ENCODE data around the gene CREG2.

CREG2 gene

GRCh38 chr2:101387151-101387834, at the start of gene CREG2:
TSS of gene CREG2 (minus strand) at chr2:101387503. CDS start at chr2:101387457, 46 bp downstream.
- in situ Hi-C loops (cut with HindIII; ENCODE audit: low pct_ligation_motif_present, low pct_unique_long_range_greater_than_20kb, low sequenced_read_pairs): no loop called here
- peak; percentile 74 for DNase-seq

DNA sequence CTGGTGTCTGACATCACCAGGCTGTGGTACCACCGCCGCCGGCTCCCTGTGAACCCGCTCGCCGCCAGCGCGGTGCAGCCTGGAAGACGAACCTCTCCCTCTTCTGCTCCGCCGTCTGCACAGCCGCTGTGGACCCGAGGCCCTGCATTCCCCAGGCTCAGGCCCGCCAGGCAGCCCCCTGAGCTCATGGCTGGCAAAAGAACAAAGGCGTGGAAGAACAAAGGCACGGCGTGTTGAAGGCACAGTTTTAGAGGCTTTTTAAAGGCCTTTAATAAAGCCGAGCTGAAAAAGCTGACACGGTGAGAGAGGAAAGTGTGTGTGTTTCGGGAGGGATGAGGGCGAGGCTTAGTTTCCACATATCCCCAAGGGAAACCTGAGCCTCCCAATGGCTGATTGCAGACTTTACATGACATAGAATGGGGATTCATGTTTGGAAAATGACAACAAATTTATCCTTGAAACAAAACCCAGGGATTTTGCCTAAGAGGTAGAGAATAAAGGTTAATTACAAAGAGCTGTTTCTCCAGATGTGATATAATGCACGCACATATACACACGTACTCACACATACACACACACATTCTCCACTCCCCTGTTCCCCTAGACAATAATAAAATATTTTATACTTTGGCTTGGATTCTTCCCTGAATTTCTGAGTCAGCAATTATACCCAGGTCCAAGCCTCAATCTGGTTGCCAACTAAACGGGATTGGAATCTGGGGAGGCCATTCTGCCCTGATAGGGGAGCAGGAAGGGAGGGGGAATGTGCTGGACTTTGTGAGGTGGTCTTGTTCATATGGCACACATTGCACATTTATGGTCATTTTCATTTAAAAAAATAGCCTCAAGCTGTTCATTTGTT, 47.9 kb upstream of the CREG2 start:
- in situ Hi-C loops (cut with HindIII; ENCODE audit: low pct_ligation_motif_present, low pct_unique_long_range_greater_than_20kb, low sequenced_read_pairs): no loop called here
- no peak for DNase-seq

DNA sequence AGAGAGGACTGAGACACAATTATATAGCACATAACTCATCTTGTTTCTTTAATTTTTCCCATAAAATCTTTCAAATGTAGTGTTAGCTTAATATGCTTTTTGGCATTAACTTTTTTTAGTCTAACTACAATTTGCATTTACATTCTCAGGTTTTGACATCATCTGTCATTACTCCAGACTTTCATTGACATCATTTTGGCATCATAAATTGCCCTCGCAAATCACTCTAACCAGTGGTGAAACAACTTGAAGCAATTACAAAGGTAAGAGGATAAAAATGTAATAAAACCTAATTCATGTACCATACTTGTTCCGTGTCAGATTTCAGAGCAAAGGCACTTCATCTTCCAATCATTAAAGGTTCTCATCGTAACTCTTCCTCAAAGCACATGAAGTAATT, 46.2 kb upstream of the CREG2 start:
- DNase-seq: no peak
- in situ Hi-C loops (cut with HindIII; ENCODE audit: low pct_ligation_motif_present, low pct_unique_long_range_greater_than_20kb, low sequenced_read_pairs): no loop called here

DNA sequence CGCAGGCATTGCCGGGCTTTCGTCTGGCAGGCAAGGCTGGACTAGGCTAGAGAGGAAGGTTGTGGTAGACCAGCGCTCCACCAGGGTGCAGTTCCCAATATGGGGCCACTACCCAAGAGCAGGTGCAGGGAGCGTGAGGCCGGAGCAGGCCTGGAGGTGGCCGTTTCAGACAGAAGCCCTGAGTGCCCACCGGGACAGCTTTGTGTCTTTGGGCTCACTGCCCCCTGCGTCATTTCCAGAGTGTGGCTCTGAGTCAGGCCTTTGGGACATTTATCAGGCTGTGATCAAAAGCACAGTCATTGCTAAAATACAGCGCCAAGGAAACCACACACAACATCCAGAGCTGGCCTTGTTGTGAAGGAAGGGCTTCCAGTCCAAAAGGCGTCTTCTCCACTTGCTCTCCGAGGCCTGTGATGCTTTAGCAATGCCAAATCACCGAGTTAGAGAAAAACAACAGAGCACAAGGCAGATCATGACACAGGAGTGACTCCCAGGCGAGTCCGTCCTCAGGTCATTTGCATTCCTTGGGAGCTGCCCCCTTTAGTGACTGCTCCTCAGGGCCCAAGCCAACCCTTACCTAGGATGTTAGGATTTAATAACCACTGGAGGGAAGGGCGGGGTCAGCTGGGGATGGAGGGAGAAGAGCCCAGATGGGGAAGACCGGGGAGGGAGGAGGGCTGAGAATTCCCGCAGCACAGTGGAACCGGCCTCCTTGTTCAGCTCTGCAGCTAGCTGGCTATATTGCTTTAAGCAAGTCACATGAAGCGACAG, 45.3 kb upstream of the CREG2 start:
- DNase-seq: no peak
- in situ Hi-C loops (cut with HindIII; ENCODE audit: low pct_ligation_motif_present, low pct_unique_long_range_greater_than_20kb, low sequenced_read_pairs): no loop called here

DNA sequence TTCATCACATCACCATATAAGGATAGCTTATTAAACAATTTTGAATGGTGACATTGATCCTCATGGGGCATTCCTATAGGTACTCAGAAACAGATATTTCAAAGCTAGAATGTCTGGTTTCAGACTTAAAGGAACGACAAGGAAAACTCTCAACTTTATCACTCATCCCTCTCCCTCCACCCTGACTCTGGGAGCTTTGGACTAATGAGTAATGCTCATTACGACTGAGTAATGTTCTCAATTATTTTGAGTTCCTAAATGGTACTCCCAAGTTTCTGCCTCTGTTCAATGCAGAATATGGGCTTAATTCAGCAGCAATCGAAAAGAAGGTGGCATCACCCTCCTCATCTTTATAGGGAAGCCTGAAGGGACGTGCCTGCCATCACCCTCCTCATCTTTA, 44.2 kb upstream of the CREG2 start:
- in situ Hi-C loops (cut with HindIII; ENCODE audit: low pct_ligation_motif_present, low pct_unique_long_range_greater_than_20kb, low sequenced_read_pairs): no loop called here
- no peak for DNase-seq

DNA sequence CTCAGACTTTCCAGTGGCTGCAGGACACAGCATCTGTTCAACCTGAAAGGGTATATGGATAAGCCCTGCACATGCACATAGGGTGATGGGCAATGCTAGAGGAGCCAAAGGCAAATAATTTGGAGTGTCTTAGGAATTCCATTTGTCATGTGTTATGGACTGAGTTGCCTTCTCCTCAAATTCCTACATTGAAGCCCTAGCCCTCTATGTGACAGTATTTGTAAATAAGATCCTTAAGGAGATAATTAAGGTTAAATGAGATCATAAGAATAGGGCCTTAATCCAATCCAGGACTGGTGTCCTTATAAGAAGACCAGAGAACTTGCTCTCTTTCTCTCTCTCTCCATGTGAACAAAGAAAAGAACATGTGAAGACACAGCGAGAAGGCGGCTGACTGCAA, 42.9 kb upstream of the CREG2 start:
- no peak for DNase-seq
- in situ Hi-C loops (cut with HindIII; ENCODE audit: low pct_ligation_motif_present, low pct_unique_long_range_greater_than_20kb, low sequenced_read_pairs): no loop called here

GRCh38 chr2:101429453-101429852, 42.1 kb upstream of the CREG2 start:
- no peak for DNase-seq
- in situ Hi-C loops (cut with HindIII; ENCODE audit: low pct_ligation_motif_present, low pct_unique_long_range_greater_than_20kb, low sequenced_read_pairs): no loop called here

DNA sequence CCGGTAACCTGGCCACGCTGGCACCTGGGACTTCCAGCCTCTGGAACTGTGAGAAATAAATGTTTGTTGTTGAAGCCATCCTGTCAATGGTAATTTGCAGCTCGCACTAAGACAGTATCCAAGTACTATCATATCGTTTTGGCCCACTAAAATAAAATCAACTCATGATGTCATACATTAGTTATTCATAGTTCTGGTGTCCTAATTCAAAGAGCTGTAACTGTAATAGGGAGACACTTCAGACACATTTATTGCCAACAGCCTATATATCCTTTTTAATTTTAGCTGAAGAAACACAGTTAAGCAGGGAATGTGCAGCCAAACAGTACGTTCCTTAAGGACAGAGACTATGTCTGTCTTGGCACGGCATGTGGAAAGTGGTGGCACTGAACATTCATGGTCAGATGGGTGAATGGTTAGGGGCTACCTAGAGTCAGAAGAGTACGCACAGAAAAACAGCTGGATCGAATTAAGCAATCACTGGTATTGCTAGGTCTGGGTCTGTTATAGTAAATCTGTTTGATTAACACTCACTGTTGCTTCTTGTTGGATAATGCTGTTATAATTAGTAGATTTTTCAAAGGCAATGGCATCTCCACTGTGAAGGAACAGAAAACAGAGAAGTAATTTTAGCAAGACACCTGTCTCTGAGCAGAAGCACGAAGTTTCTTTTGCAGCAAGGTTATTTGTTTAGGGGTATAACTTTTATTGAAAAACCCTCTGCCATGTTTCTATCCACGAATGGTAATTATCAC, 41.3 kb upstream of the CREG2 start:
- in situ Hi-C loops (cut with HindIII; ENCODE audit: low pct_ligation_motif_present, low pct_unique_long_range_greater_than_20kb, low sequenced_read_pairs): no loop called here
- DNase-seq: no peak

GRCh38 chr2:101427743-101428142, 40.4 kb upstream of the CREG2 start:
- in situ Hi-C loops (cut with HindIII; ENCODE audit: low pct_ligation_motif_present, low pct_unique_long_range_greater_than_20kb, low sequenced_read_pairs): no loop called here

DNA sequence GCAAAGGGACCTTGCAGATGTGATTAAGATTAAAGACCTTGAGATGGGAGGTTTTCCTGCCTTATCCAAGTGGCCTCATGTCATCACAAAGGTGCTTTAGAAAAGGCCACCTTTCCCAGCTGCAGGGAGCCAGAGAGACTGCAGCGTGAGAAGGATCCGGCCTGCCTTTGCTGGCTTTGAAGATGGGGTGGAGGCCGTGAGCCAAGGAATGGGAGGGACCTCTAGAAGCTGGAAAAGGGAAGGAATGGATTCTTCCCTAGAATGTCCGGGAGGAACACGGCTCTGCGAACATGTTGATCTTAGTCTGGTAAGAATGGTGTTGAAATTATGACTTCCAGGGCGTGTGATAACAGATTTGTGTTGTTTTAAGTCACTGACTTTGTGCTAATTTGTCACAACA, 39.9 kb upstream of the CREG2 start:
- no peak for DNase-seq
- in situ Hi-C loops (cut with HindIII; ENCODE audit: low pct_ligation_motif_present, low pct_unique_long_range_greater_than_20kb, low sequenced_read_pairs): no loop called here

More at GRCh38 chr2:101427743-101428142, 40.4 kb upstream of the CREG2 start:
- DNase-seq: no peak

GRCh38 chr2:101426822-101427221, 39.5 kb upstream of the CREG2 start:
- in situ Hi-C loops (cut with HindIII; ENCODE audit: low pct_ligation_motif_present, low pct_unique_long_range_greater_than_20kb, low sequenced_read_pairs): no loop called here

DNA sequence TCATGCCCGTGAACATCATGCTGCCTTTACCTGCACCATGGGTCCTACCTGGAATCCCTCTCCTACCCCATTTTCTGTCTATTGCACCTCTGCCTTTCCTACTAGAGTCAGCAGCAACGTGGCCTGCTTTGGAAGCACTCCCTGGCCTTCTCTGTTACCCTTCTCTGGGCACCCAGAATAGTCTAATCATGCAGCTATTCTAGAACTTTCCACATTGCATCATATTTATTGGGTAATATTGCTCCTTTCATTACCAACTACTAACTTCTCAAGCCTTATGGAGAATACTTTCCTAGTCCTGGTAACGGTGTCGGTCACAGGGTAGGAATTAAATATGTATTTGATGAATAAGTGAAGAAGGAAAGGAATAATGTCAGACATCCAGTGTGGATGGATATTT, 33.3 kb upstream of the CREG2 start:
- in situ Hi-C loops (cut with HindIII; ENCODE audit: low pct_ligation_motif_present, low pct_unique_long_range_greater_than_20kb, low sequenced_read_pairs): no loop called here
- no peak for DNase-seq

More at GRCh38 chr2:101426822-101427221, 39.5 kb upstream of the CREG2 start:
- DNase-seq: no peak

GRCh38 chr2:101419096-101419663, 31.9 kb upstream of the CREG2 start:
- peak; percentile 70 for DNase-seq
- in situ Hi-C loops (cut with HindIII; ENCODE audit: low pct_ligation_motif_present, low pct_unique_long_range_greater_than_20kb, low sequenced_read_pairs): no loop called here

GRCh38 chr2:101418460-101419095, 31.3 kb upstream of the CREG2 start:
- in situ Hi-C loops (cut with HindIII; ENCODE audit: low pct_ligation_motif_present, low pct_unique_long_range_greater_than_20kb, low sequenced_read_pairs): no loop called here
- no peak for DNase-seq

GRCh38 chr2:101416609-101417008, 29.3 kb upstream of the CREG2 start:
- DNase-seq: no peak
- in situ Hi-C loops (cut with HindIII; ENCODE audit: low pct_ligation_motif_present, low pct_unique_long_range_greater_than_20kb, low sequenced_read_pairs): no loop called here

DNA sequence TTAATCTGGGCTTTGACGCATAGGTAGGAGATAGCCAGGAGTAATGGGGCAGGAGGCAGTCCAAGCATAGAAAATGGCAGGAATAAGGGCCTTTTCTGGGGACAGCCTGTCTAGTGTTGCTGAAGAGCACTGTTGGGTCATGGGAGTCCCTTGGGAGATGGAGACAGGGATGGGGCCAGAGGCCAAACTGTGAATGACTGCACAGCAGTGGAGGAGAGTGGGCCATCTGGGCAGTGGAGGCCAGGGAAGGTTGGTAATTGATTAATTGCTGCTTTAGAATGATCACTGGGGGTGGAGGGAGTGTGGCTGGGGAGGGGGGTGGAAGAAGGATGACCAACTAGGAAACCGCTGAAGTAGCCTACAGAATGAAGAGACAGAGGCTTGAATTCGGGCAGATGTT, 28.6 kb upstream of the CREG2 start:
- no peak for DNase-seq
- in situ Hi-C loops (cut with HindIII; ENCODE audit: low pct_ligation_motif_present, low pct_unique_long_range_greater_than_20kb, low sequenced_read_pairs): no loop called here

DNA sequence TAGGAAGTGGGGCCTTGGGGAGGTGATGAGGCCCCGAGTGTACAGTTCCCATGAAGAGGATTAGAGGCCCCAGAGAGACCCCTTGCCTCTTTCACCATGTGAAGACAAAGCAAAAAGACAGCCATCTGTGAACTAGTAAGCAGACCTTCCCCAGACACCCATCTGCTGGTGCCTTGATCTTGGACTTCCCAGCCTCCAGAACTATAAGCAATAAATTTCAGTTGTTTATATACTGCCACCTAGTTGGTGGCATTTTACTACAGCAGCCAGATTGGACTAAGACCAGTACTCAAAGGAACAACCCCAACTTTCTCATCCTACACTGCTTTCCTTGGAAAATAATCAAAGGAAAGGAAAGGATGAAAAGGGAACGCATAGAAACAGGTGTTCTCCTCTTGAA, 27.9 kb upstream of the CREG2 start:
- in situ Hi-C loops (cut with HindIII; ENCODE audit: low pct_ligation_motif_present, low pct_unique_long_range_greater_than_20kb, low sequenced_read_pairs): no loop called here
- DNase-seq: no peak

Data from ACHN (cell line).